ENCODE measurements around the gene BPIFB2.
"Not testable (repeated sequence)": the region's sequence is repeated elsewhere in the genome, so short reads cannot be mapped to it uniquely, and the experiment has no call there.

The BPIFB2 gene

GRCh38 chr20:32962053-32962452 is 45.5 kb upstream of the BPIFB2 start:
- no peak for TF ChIP-seq CTCF (IDR thresholded peaks at IDR 0.05; ENCODE audit: low read length, missing control alignments)
- no peak for DNase-seq (ENCODE audit: low read depth)
- H3K4me3 ChIP-seq (replicated peaks; ENCODE audit: low read depth, low read length) = no peak overlapping the region

- not testable (repeated sequence) for H3K4me3 ChIP-seq (replicated peaks; ENCODE audit: low read depth, low read length); DNase-seq (ENCODE audit: low read depth)
Observed at GRCh38 chr20:32962646-32963045, 44.9 kb upstream of the BPIFB2 start.

GRCh38 chr20:32963176-32963575 is 44.3 kb upstream of the BPIFB2 start:
- DNase-seq (ENCODE audit: low read depth) = no peak
- TF ChIP-seq CTCF (IDR thresholded peaks at IDR 0.05; ENCODE audit: low read length, missing control alignments) = no peak
- H3K4me3 ChIP-seq (replicated peaks; ENCODE audit: low read depth, low read length) = no peak overlapping the region

GRCh38 chr20:32964575-32964974 is 42.9 kb upstream of the BPIFB2 start:
- DNase-seq (ENCODE audit: low read depth) = no peak
- no peak overlapping the region for H3K4me3 ChIP-seq (replicated peaks; ENCODE audit: low read depth, low read length)
- TF ChIP-seq CTCF (IDR thresholded peaks at IDR 0.05; ENCODE audit: low read length, missing control alignments) = no peak

GRCh38 chr20:32965115-32965514 is 42.4 kb upstream of the BPIFB2 start:
- no peak for DNase-seq (ENCODE audit: low read depth)
- H3K4me3 ChIP-seq (replicated peaks; ENCODE audit: low read depth, low read length) = no peak overlapping the region
- TF ChIP-seq CTCF (IDR thresholded peaks at IDR 0.05; ENCODE audit: low read length, missing control alignments) = no peak

GRCh38 chr20:32965581-32966373 is 41.7 kb upstream of the BPIFB2 start:
- H3K4me3 ChIP-seq (replicated peaks; ENCODE audit: low read depth, low read length) = no peak overlapping the region
- DNase-seq (ENCODE audit: low read depth) = no peak
- no peak for TF ChIP-seq CTCF (IDR thresholded peaks at IDR 0.05; ENCODE audit: low read length, missing control alignments)

GRCh38 chr20:32966382-32966781 is 41.1 kb upstream of the BPIFB2 start:
- no peak for TF ChIP-seq CTCF (IDR thresholded peaks at IDR 0.05; ENCODE audit: low read length, missing control alignments)
- DNase-seq (ENCODE audit: low read depth) = no peak
- H3K4me3 ChIP-seq (replicated peaks; ENCODE audit: low read depth, low read length) = no peak overlapping the region

Measured in fibroblast of pulmonary artery (primary cell).